SK-N-SH treated with all-trans-retinoic acid at 6 μM for 48 hours (cell line): ENCODE measurements around the gene NCAM2.

Experiments used
- ATAC-seq: fragments of 200-7000 bp; cut with Tn5 transposase; 3 replicates; pipeline ENCODE4 v1.9.1; 2020; ENCODE audit warnings: mild to moderate bottlenecking, moderate library complexity
- BACH2 ChIP-seq: fragments of 250-450 bp; sonication (Bioruptor Pico); IDR thresholded peaks from 2 replicates; pipeline ENCODE4 v1.9.0; 2021; ENCODE audit warnings: mild to moderate bottlenecking, borderline replicate concordance
- CSDC2 ChIP-seq: fragments of 250-450 bp; sonication (Bioruptor Pico); IDR thresholded peaks from 2 replicates; pipeline ENCODE4 v1.5.0; 2020; ENCODE audit warnings: mild to moderate bottlenecking, moderate library complexity
- ESRRG ChIP-seq: fragments of 250-450 bp; sonication (Bioruptor Pico); IDR thresholded peaks from 2 replicates; pipeline ENCODE4 v1.6.1; 2021; ENCODE audit warnings: mild to moderate bottlenecking
- GLIS3 ChIP-seq: fragments of 250-450 bp; sonication (Bioruptor Pico); IDR thresholded peaks from 2 replicates; pipeline ENCODE4 v1.5.0; 2020; ENCODE audit warnings: mild to moderate bottlenecking, moderate library complexity
- ISL1 ChIP-seq: fragments of 250-450 bp; sonication (Bioruptor Pico); IDR thresholded peaks from 2 replicates; pipeline ENCODE4 v2.1.2; 2022; ENCODE audit warnings: mild to moderate bottlenecking, moderate library complexity
- OSR1 ChIP-seq: fragments of 250-450 bp; sonication (Bioruptor Pico); IDR thresholded peaks from 2 replicates; pipeline ENCODE4 v1.8.0; 2022; ENCODE audit warnings: moderate library complexity, mild to moderate bottlenecking, inconsistent platforms
- PPARA ChIP-seq: fragments of 250-450 bp; sonication (Bioruptor Pico); IDR thresholded peaks from 2 replicates; pipeline ENCODE4 v1.5.0; 2020; ENCODE audit warnings: mild to moderate bottlenecking, borderline replicate concordance
- RARB ChIP-seq: fragments of 250-450 bp; sonication (Bioruptor Pico); IDR thresholded peaks from 2 replicates; pipeline ENCODE4 v1.8.0; 2021; ENCODE audit warnings: mild to moderate bottlenecking, moderate library complexity
- SNAI2 ChIP-seq: fragments of 250-450 bp; sonication (Bioruptor Pico); IDR thresholded peaks from 2 replicates; pipeline ENCODE4 v1.5.0; 2020; ENCODE audit warnings: mild to moderate bottlenecking, moderate library complexity
- TCF4 ChIP-seq: fragments of 250-450 bp; sonication (Bioruptor Pico); IDR thresholded peaks from 2 replicates; pipeline ENCODE4 v1.8.0; 2021; ENCODE audit warnings: mild to moderate bottlenecking, moderate library complexity, borderline replicate concordance
- TOX ChIP-seq: fragments of 250-450 bp; sonication (Bioruptor Pico); IDR thresholded peaks from 2 replicates; pipeline ENCODE4 v1.8.0; 2021; ENCODE audit warnings: mild to moderate bottlenecking, moderate library complexity, borderline replicate concordance
- ZC3H10 ChIP-seq: fragments of 250-450 bp; sonication (Bioruptor Pico); IDR thresholded peaks from 2 replicates; pipeline ENCODE4 v1.5.1; 2021; ENCODE audit warnings: mild to moderate bottlenecking, moderate library complexity
- ZFP3 ChIP-seq: fragments of 250-450 bp; sonication (Bioruptor Pico); IDR thresholded peaks from 2 replicates; pipeline ENCODE4 v1.5.0; 2020; ENCODE audit warnings: mild to moderate bottlenecking, moderate library complexity
- ZNF565 ChIP-seq: fragments of 450-650 bp; formaldehyde crosslinking; conservative IDR thresholded peaks from 2 replicates; pipeline ENCODE4 v1.5.0; 2020; ENCODE audit warnings: low read depth, mild to moderate bottlenecking, moderate library complexity
- ZNF70 ChIP-seq: fragments of 450-650 bp; formaldehyde crosslinking; IDR thresholded peaks from 2 replicates; pipeline ENCODE4 v1.5.0; 2020; ENCODE audit warnings: mild to moderate bottlenecking, moderate library complexity
- ZNF8 ChIP-seq: fragments of 450-650 bp; formaldehyde crosslinking; IDR thresholded peaks from 2 replicates; pipeline ENCODE4 v1.5.0; 2020; ENCODE audit warnings: mild to moderate bottlenecking, moderate library complexity
- TF ChIP-seq, protein P1 (sequence below): fragments of 250-450 bp; sonication (Bioruptor Pico); IDR thresholded peaks from 2 replicates; pipeline ENCODE4 v1.8.0; 2020; ENCODE audit warnings: mild to moderate bottlenecking, moderate library complexity, borderline replicate concordance
- TF ChIP-seq, protein P2 (sequence below): fragments of 250-450 bp; sonication (Bioruptor Pico); IDR thresholded peaks from 2 replicates; pipeline ENCODE4 v1.5.1; 2020; ENCODE audit warnings: low read depth, mild to moderate bottlenecking, moderate library complexity
- TF ChIP-seq, protein P3 (sequence below): fragments of 250-450 bp; sonication (Bioruptor Pico); IDR thresholded peaks from 2 replicates; pipeline ENCODE4 v1.5.0; 2020; ENCODE audit warnings: mild to moderate bottlenecking, moderate library complexity

The NCAM2 gene

GRCh38 chr21:21079646-21080045 lies 81.4 kb downstream of the NCAM2 start (continued):
- TF ChIP-seq, protein P1, sequence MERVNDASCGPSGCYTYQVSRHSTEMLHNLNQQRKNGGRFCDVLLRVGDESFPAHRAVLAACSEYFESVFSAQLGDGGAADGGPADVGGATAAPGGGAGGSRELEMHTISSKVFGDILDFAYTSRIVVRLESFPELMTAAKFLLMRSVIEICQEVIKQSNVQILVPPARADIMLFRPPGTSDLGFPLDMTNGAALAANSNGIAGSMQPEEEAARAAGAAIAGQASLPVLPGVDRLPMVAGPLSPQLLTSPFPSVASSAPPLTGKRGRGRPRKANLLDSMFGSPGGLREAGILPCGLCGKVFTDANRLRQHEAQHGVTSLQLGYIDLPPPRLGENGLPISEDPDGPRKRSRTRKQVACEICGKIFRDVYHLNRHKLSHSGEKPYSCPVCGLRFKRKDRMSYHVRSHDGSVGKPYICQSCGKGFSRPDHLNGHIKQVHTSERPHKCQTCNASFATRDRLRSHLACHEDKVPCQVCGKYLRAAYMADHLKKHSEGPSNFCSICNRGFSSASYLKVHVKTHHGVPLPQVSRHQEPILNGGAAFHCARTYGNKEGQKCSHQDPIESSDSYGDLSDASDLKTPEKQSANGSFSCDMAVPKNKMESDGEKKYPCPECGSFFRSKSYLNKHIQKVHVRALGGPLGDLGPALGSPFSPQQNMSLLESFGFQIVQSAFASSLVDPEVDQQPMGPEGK: no peak
- TF ChIP-seq RARB (CRISPR knock-in tag): no peak
- TF ChIP-seq, protein P2, sequence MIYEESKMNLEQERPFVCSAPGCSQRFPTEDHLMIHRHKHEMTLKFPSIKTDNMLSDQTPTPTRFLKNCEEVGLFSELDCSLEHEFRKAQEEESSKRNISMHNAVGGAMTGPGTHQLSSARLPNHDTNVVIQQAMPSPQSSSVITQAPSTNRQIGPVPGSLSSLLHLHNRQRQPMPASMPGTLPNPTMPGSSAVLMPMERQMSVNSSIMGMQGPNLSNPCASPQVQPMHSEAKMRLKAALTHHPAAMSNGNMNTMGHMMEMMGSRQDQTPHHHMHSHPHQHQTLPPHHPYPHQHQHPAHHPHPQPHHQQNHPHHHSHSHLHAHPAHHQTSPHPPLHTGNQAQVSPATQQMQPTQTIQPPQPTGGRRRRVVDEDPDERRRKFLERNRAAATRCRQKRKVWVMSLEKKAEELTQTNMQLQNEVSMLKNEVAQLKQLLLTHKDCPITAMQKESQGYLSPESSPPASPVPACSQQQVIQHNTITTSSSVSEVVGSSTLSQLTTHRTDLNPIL (CRISPR knock-in tag): no peak
- TF ChIP-seq ESRRG (CRISPR knock-in tag): no peak

GRCh38 chr21:21084179-21084578 lies 86.0 kb downstream of the NCAM2 start:
- ATAC-seq: no peak
- no peak for TF ChIP-seq GLIS3
- TF ChIP-seq, protein P1: no peak
- TF ChIP-seq TCF4 (CRISPR knock-in tag): no peak
- no peak for TF ChIP-seq BACH2 (CRISPR knock-in tag)
- no peak for TF ChIP-seq CSDC2 (CRISPR knock-in tag)
- no peak for TF ChIP-seq SNAI2
- TF ChIP-seq ZNF565 (CRISPR knock-in tag): no peak
- TF ChIP-seq ZC3H10 (CRISPR knock-in tag): no peak

- no peak for ATAC-seq
- TF ChIP-seq ZNF8 (CRISPR knock-in tag): no peak
- no peak for TF ChIP-seq PPARA (CRISPR knock-in tag)
- TF ChIP-seq ZNF565 (CRISPR knock-in tag): no peak
- TF ChIP-seq ESRRG (CRISPR knock-in tag): no peak
- no peak for TF ChIP-seq BACH2 (CRISPR knock-in tag)
- no peak for TF ChIP-seq ISL1 (CRISPR knock-in tag)
- no peak for TF ChIP-seq TOX
Measured at GRCh38 chr21:21085206-21085605, 87.0 kb downstream of the NCAM2 start.

GRCh38 chr21:21096956-21097355 lies 98.7 kb downstream of the NCAM2 start:
- TF ChIP-seq GLIS3: no peak
- TF ChIP-seq, protein P1: no peak
- TF ChIP-seq ZC3H10 (CRISPR knock-in tag): no peak
- TF ChIP-seq OSR1 (CRISPR knock-in tag): no peak
- TF ChIP-seq, protein P2 (CRISPR knock-in tag): no peak
- no peak for TF ChIP-seq ZNF565 (CRISPR knock-in tag)
- no peak for TF ChIP-seq ZFP3 (CRISPR knock-in tag)
- no peak for TF ChIP-seq ZNF70 (CRISPR knock-in tag)
- TF ChIP-seq, protein P3, sequence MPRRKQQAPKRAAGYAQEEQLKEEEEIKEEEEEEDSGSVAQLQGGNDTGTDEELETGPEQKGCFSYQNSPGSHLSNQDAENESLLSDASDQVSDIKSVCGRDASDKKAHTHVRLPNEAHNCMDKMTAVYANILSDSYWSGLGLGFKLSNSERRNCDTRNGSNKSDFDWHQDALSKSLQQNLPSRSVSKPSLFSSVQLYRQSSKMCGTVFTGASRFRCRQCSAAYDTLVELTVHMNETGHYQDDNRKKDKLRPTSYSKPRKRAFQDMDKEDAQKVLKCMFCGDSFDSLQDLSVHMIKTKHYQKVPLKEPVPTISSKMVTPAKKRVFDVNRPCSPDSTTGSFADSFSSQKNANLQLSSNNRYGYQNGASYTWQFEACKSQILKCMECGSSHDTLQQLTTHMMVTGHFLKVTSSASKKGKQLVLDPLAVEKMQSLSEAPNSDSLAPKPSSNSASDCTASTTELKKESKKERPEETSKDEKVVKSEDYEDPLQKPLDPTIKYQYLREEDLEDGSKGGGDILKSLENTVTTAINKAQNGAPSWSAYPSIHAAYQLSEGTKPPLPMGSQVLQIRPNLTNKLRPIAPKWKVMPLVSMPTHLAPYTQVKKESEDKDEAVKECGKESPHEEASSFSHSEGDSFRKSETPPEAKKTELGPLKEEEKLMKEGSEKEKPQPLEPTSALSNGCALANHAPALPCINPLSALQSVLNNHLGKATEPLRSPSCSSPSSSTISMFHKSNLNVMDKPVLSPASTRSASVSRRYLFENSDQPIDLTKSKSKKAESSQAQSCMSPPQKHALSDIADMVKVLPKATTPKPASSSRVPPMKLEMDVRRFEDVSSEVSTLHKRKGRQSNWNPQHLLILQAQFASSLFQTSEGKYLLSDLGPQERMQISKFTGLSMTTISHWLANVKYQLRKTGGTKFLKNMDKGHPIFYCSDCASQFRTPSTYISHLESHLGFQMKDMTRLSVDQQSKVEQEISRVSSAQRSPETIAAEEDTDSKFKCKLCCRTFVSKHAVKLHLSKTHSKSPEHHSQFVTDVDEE (CRISPR knock-in tag): no peak
- TF ChIP-seq CSDC2 (CRISPR knock-in tag): no peak
- no peak for TF ChIP-seq ISL1 (CRISPR knock-in tag)
- no peak for TF ChIP-seq ESRRG (CRISPR knock-in tag)
- TF ChIP-seq TOX: no peak
- TF ChIP-seq BACH2 (CRISPR knock-in tag): no peak
- ATAC-seq: no peak
